Heart right ventricle (tissue), 16 donors: Measurements from ENCODE around the gene ST3GAL4. TPM values are rescaled to one million over a fixed set of nuclear protein-coding genes. Genes with fewer than 3 reads are reported as not detected.

Source experiments
- ATAC-seq, 8 donors: fragments of 200-7000 bp; cut with Tn5 transposase; one replicate each; pipeline ENCODE4 v1.9.1; 2020; ENCODE audit warnings: mild to moderate bottlenecking in 8 of 8, moderate library complexity in 8 of 8, moderate number of reproducible peaks in 1 of 8
- DNase-seq, 2 donors: peaks; one replicate each; pipeline ENCODE4 v3.0.0-alpha.2; 2020
- H3K27ac ChIP-seq, 10 donors: fragments of 200-600 bp; sonication (generic) in 2 of 10; one replicate each; pipeline versions ENCODE4 v1.5.0 to v1.8.0; 2020 to 2022; ENCODE audit warnings: mild to moderate bottlenecking in 3 of 10
- H3K27me3 ChIP-seq, 7 donors: fragments of 200-600 bp; one replicate each; pipeline ENCODE4 v1.8.0; 2021 to 2022; ENCODE audit warnings: mild to moderate bottlenecking in 2 of 7
- H3K36me3 ChIP-seq, 9 donors: fragments of 200-600 bp; sonication (generic) in 1 of 9; one replicate each; pipeline versions ENCODE4 v1.5.0 to v1.8.0; 2020 to 2022; ENCODE audit warnings: mild to moderate bottlenecking in 2 of 9
- H3K4me1 ChIP-seq, 9 donors: fragments of 200-600 bp; sonication (generic) in 1 of 9; one replicate each; pipeline versions ENCODE4 v1.5.0 to v1.8.0; 2020 to 2022; ENCODE audit warnings: mild to moderate bottlenecking in 4 of 9
- H3K4me3 ChIP-seq, 10 donors: fragments of 200-600 bp; sonication (generic) in 2 of 10; one replicate each; pipeline versions ENCODE4 v1.5.0 to v1.8.0; 2020 to 2022; ENCODE audit warnings: mild to moderate bottlenecking in 7 of 10, moderate library complexity in 2 of 10
- H3K9me3 ChIP-seq, 11 donors: fragments of 200-600 bp in 10 of 11; sonication (generic) in 2 of 11; one replicate each; pipeline versions ENCODE4 v1.5.0 to v1.8.0; 2013 to 2022; ENCODE audit warnings: mild to moderate bottlenecking in 2 of 11, control low read depth in 1 of 11, moderate library complexity in 1 of 11
- CTCF ChIP-seq, 9 donors: fragments of 200-600 bp; sonication (generic) in 2 of 9; IDR thresholded peaks; one replicate each; pipeline versions ENCODE4 v1.5.0 to v1.8.0; 2021 to 2022; ENCODE audit warnings: antibody characterized with exemption in 9 of 9, mild to moderate bottlenecking in 5 of 9, moderate library complexity in 1 of 9
- WGBS, 2 donors: extraction: QIAGEN DNeasy Blood & Tissue Kit; methylation state at CpG; one replicate each; pipeline ENCODE4 v1.1.7; 2013; ENCODE audit warnings: inconsistent platforms in 1 of 2; 5-methylcytosine and 5-hydroxymethylcytosine counted together
- intact Hi-C, 10 donors: fragments of 100-400 bp; cut with DNase I; formaldehyde crosslinking; loops; one replicate each; pipeline versions ENCODE4 v1.11.1 to v1.14.2; 2022
- polyA plus RNA-seq, 2 donors: library from polyadenylated mRNA; stranded (reverse); fragments of 200-250 nt; gene quantifications; one replicate each; pipeline ENCODE4 v1.2.3, GENCODE V29; 2013
- total RNA-seq, 10 donors: library from RNA; stranded (reverse); fragmentation: NEBNext Ultra II Directional in 3 of 10; extraction: Animal tissue kit (Norgen Biotek cat#: 25700) in 3 of 10; gene quantifications; one replicate each; pipeline versions ENCODE4 v1.2.1 to v1.2.4, GENCODE V29; 2021 to 2023
- donor health status: Arrhythmogenic right ventricular cardiomyopathy.
- donor health status: ischemic (EF 13 %, LVEDD 7.1; RV severe dilation, severe dysfunction).
- donor health status: healthy with polysubstance abuse.
- donor health status: DM: no; HTN: yes; CAD: no.
- donor health status: DM: no; HTN: no; CAD: no.
- donor health status: ischemic (EF 25% LVEDD 6.9; RV normal size, moderate dysfunction).
- donor health status: ischemic (EF 25% LVEDD 5.7; RV mildly dilated, moderate dysfunction).
- donor health status: healthy.
- donor health status: DM: yes; HTN: yes; CAD: no.
- donor health status: Ischemic cardiomyopathy.
- donor health status: ischemic (EF 35%, LVEDD 5.7; RV mildly dilated, moderate dysfunction).
- donor health status: nonischemic (EF 11% LVEDD 7.7; RV severe dilation, severe dysfunction).
- donor health status: DM: yes; HTN: yes; CAD: no.
- donor health status: PGD.
- donor health status: ischemic (EF 29% LVEDD 5.4; RV normal size, mild dysfunction).
- donor health status: nonischemic (EF 23%, LVEDD 6.1; RV moderate dilation, normal function).

Gene ST3GAL4
- total and polyA plus RNA-seq, 12 donors = 24.8 to 98.2 (median 44.8) TPM

GRCh38 chr11:126407682-126408288 is 52.3 kb downstream of the ST3GAL4 start:
- Histone ChIP-seq H3K4me3 (no peak overlapping the region), H3K27ac (no peak overlapping the region), H3K36me3 (peaks cover 0 to 48% (median 11%) of the 10 kb centered on the region in 9 donors), H3K9me3 (no peaks in the 10 kb centered on the region), H3K27me3 (no peaks in the 10 kb centered on the region), H3K4me1 (peaks cover 0 to 64% (median 42%) of the 10 kb centered on the region in 9 donors)
- intact Hi-C loops = no loop called here
- ATAC-seq (no peak), DNase-seq (no peak)
- 86 to 96% methylated on average over 15 of the region's 15 CpGs for WGBS, 2 donors
- TF ChIP-seq CTCF (IDR thresholded peaks at IDR 0.05) = no peak

- H3K9me3 ChIP-seq = no peaks in the 10 kb centered on the region
- H3K27me3 ChIP-seq = no peaks in the 10 kb centered on the region
- peaks cover 0 to 61% (median 39%) of the 10 kb centered on the region in 9 donors for H3K4me1 ChIP-seq
- DNase-seq (no peak), ATAC-seq (no peak)
- H3K27ac ChIP-seq = peak overlapping the region in 1 of 10 donors; percentile 29
- peaks cover 0 to 55% (median 14%) of the 10 kb centered on the region in 9 donors for H3K36me3 ChIP-seq
- 72 to 84% methylated on average over 12 of the region's 12 CpGs for WGBS, 2 donors
- no peak for TF ChIP-seq CTCF (IDR thresholded peaks at IDR 0.05)
- H3K4me3 ChIP-seq = no peak overlapping the region
- intact Hi-C loops = no loop called here
Measured at GRCh38 chr11:126408496-126408895, 53.0 kb downstream of the ST3GAL4 start.

DNA sequence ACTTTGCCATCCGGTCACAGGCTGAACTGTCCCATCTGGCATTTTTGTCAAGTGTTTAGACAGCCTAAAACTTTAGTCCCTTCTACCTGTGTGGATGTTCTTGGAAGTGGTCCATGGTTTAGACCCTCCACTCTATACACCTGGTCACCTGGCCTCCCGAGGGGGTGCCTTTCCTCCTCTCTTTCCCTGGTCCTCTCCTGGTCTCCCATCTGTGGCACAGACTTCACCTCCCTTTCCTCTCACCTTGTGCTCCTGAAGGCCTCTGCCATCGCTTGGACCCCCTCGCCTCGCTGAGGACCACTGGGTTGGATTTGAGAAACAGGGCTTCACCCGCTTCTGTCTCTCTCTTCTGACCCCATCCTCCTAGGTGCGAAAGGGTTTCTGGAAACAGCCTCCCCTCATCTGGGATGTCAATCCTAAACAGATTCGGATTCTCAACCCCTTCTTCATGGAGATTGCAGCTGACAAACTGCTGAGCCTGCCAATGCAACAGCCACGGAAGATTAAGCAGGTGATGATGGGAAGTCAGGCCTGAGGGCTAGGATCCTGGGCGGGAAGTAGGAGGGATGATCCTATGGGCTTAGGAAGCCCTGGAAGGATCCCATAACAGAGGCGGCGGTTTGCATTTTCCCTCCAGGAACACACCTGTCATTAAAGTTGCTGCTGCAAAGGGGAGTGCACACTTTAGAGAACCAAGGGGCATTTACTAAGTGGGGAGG is 53.6 kb downstream of the ST3GAL4 start:
- WGBS, 2 donors = 86% methylated on average over 12 of the region's 12 CpGs
- intact Hi-C loops = no loop called here

DNA sequence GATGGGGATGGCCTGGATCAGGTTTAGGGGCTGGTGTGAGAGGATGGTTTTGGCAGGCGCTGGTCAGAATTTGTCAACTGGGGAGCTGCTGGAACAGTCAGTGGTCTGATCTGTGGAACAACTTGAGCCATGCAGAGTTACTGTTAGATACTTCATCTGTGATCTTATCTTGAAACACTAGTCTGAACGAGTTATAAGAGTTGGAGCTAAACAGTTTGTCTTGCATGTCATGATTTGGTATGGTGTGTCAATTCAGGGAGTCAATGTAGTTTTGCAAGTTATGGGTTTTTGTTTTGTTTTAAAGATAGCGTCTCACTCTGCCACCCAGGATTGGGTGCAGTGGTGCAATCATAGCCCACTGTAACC is 54.1 kb downstream of the ST3GAL4 start:
- peaks cover 0 to 64% (median 15%) of the 10 kb centered on the region in 9 donors for H3K36me3 ChIP-seq

More for the DNA sequence above, 53.6 kb downstream of the ST3GAL4 start:
- no peak overlapping the region for H3K4me3 ChIP-seq
- H3K27me3 ChIP-seq = no peaks in the 10 kb centered on the region
- peak overlapping the region in 2 of 10 donors; percentile 29 to 70 for H3K27ac ChIP-seq
- no peaks in the 10 kb centered on the region for H3K9me3 ChIP-seq
- ATAC-seq = no peak
- TF ChIP-seq CTCF (IDR thresholded peaks at IDR 0.05) = no peak
- H3K4me1 ChIP-seq = peaks cover 2 to 61% (median 36%) of the 10 kb centered on the region in 9 donors
- H3K36me3 ChIP-seq = peaks cover 0 to 61% (median 15%) of the 10 kb centered on the region in 9 donors
- no peak for DNase-seq

More for the DNA sequence above, 54.1 kb downstream of the ST3GAL4 start:
- no peak overlapping the region for H3K4me3 ChIP-seq
- no peak for TF ChIP-seq CTCF (IDR thresholded peaks at IDR 0.05)
- DNase-seq (no peak), ATAC-seq (no peak)
- no peaks in the 10 kb centered on the region for H3K27me3 ChIP-seq
- intact Hi-C loops = no loop called here
- no peaks in the 10 kb centered on the region for H3K9me3 ChIP-seq
- 72 to 76% methylated on average over 3 of the region's 3 CpGs for WGBS, 2 donors
- peaks cover 7 to 61% (median 37%) of the 10 kb centered on the region in 9 donors for H3K4me1 ChIP-seq
- peak overlapping the region in 5 of 10 donors; percentile 49 to 92 (median 66) for H3K27ac ChIP-seq
